Measurements from ENCODE around the gene COQ3. TPM values are rescaled to one million over a fixed set of nuclear protein-coding genes. Genes with fewer than 3 reads are reported as not detected.
A peak's percentile ranks its signal among the peaks of the same experiment; 100 is the strongest.

The COQ3 gene
- total RNA-seq, 1 experiment from 2014 or later: 10.9 TPM

GRCh38 chr6:99427988-99428387 lies 34.0 kb upstream of the COQ3 start:
- Histone ChIP-seq H3K27me3 (ENCODE audit: insufficient read depth, low read length) (no peaks in the 10 kb centered on the region), H3K56ac (ENCODE audit: insufficient read length, low read depth, low read length) (no peak overlapping the region), H3K18ac (ENCODE audit: insufficient read length, low read depth, low read length) (no peak overlapping the region), H2AK5ac (ENCODE audit: insufficient read length, low read length) (no peak overlapping the region), H3K9me3 (ENCODE audit: control insufficient read depth, low read depth, low read length) (no peaks in the 10 kb centered on the region), H3K27ac (ENCODE audit: insufficient read length, low read depth, low read length) (no peak overlapping the region), H3K14ac (ENCODE audit: insufficient read depth, low read length) (no peak overlapping the region), H3K9ac (ENCODE audit: extremely low read depth, insufficient read length, low read length) (no peak overlapping the region), H4K20me1 (ENCODE audit: control insufficient read depth, insufficient read depth, insufficient read length) (no peaks in the 10 kb centered on the region), H3K4me1 (ENCODE audit: insufficient read depth, low read length) (no peaks in the 10 kb centered on the region), H2BK15ac (ENCODE audit: low read depth, low read length) (no peak overlapping the region), H3K23ac (ENCODE audit: insufficient read length, low read depth, low read length) (no peak overlapping the region), H3T11ph (ENCODE audit: low read length) (no peak overlapping the region), H3K79me1 (ENCODE audit: insufficient read depth, low read depth, low read length, poor library complexity, severe bottlenecking) (no peaks in the 10 kb centered on the region), H3K23me2 (ENCODE audit: insufficient read length, low read depth, low read length, poor library complexity, severe bottlenecking) (peaks cover 4% of the 10 kb centered on the region), H4K91ac (ENCODE audit: insufficient read length, low read depth, low read length) (no peak overlapping the region), H2BK120ac (ENCODE audit: low read depth, low read length, poor library complexity, severe bottlenecking) (no peak overlapping the region), H3K79me2 (ENCODE audit: insufficient read depth, low read length) (peaks cover 16% of the 10 kb centered on the region; the same call in 1 of the 2 replicates), H3K4ac (ENCODE audit: low read depth, low read length) (no peak overlapping the region), H2BK20ac (ENCODE audit: low read depth, low read length, poor library complexity, severe bottlenecking) (no peak overlapping the region), H4K8ac (replicated peaks; ENCODE audit: insufficient read length, low read depth, low read length) (no peak overlapping the region), H3K4me2 (ENCODE audit: insufficient read depth, insufficient read length, low read length) (no peak overlapping the region), H2BK5ac (ENCODE audit: insufficient read length, low read length) (no peak overlapping the region), H4K5ac (ENCODE audit: insufficient read length, low read depth, low read length) (no peak overlapping the region), H2AFZ (ENCODE audit: low read length) (no peak overlapping the region), H2BK12ac (ENCODE audit: insufficient read length, low read depth, low read length) (no peak overlapping the region)
- peak overlapping the region in 1 of 3 experiments; percentile 90; a peak in 3 of 7 replicates for H3K27ac Mint-ChIP-seq
- H3K27me3 Mint-ChIP-seq (ENCODE audit: low read depth): no peaks in the 10 kb centered on the region
- DNase-seq: no peak
- WGBS (ENCODE audit: extremely low coverage, insufficient read length, low lambda C conversion rate): no CpG with 5 or more reads among the region's 5 CpGs
- no peaks in the 10 kb centered on the region; a peak in 2 of 5 replicates for H3K9me3 Mint-ChIP-seq
- peak overlapping the region in 1 of 2 experiments; percentile 32; a peak in 1 of 5 replicates for H3K4me3 Mint-ChIP-seq
- peaks cover 6 to 17% (median 16%) of the 10 kb centered on the region in 3 experiments; a peak in 6 of 7 replicates for H3K36me3 Mint-ChIP-seq (ENCODE audit: insufficient read depth in 1 of 3, low read depth in 3 of 3)
- H3K4me1 Mint-ChIP-seq: peaks cover 48 to 56% of the 10 kb centered on the region in 2 experiments
- no peak for TF ChIP-seq CTCF (conservative IDR thresholded peaks at IDR 0.05)

All from H9 (cell line).